Epithelial cell of alveolus of lung (primary cell): ENCODE data around the gene VPS8. TPM values are rescaled to one million over a fixed set of nuclear protein-coding genes. Genes with fewer than 3 reads are reported as not detected.

ENCODE experiments used
- total RNA-seq: library from RNA; depleted of rRNA; stranded (reverse); fragments of >200 nt; gene quantifications from 2 replicates; pipeline ENCODE4 v1.2.1, GENCODE V29; 2015

The VPS8 gene, protein sequence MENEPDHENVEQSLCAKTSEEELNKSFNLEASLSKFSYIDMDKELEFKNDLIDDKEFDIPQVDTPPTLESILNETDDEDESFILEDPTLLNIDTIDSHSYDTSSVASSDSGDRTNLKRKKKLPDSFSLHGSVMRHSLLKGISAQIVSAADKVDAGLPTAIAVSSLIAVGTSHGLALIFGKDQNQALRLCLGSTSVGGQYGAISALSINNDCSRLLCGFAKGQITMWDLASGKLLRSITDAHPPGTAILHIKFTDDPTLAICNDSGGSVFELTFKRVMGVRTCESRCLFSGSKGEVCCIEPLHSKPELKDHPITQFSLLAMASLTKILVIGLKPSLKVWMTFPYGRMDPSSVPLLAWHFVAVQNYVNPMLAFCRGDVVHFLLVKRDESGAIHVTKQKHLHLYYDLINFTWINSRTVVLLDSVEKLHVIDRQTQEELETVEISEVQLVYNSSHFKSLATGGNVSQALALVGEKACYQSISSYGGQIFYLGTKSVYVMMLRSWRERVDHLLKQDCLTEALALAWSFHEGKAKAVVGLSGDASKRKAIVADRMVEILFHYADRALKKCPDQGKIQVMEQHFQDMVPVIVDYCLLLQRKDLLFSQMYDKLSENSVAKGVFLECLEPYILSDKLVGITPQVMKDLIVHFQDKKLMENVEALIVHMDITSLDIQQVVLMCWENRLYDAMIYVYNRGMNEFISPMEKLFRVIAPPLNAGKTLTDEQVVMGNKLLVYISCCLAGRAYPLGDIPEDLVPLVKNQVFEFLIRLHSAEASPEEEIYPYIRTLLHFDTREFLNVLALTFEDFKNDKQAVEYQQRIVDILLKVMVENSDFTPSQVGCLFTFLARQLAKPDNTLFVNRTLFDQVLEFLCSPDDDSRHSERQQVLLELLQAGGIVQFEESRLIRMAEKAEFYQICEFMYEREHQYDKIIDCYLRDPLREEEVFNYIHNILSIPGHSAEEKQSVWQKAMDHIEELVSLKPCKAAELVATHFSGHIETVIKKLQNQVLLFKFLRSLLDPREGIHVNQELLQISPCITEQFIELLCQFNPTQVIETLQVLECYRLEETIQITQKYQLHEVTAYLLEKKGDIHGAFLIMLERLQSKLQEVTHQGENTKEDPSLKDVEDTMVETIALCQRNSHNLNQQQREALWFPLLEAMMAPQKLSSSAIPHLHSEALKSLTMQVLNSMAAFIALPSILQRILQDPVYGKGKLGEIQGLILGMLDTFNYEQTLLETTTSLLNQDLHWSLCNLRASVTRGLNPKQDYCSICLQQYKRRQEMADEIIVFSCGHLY (N-terminal part only)
- 17.5 and 22.3 TPM in 2 replicates for total RNA-seq

DNA sequence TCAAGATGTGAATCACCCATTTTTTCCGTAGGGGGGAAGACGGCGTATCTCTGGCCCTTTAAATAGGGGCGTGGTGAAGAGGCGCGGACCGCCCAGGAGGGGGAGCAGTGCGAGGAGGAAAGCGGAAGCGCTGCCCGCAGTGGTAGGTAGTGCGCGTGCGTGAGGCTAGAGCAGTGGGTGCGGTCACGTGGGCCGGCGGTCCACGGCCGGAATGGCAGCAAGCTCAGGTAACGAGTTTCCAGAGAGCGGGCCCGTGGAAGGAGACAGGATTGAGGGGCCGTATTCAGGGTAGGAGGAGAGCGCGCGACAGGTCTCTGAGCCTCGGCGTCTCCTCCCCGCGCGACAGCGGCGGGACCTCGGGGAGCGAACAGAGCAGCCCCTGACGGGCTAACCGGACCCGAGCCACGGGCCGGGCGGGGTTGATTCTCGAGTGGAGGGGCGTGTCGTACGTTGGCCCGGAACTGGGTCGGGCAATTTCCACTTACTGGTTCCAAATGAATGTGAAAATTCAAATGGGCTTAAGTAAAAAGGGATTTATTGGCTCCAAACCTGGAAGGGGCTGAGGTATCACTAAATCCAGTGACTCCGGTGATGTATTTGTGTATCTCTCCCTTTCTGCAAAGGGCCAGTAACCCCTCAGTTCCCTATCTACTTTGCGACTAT, at the start of gene VPS8:
Gene VPS8 (plus strand): TSS at position 168 of the 663 bp plus-strand sequence. CDS start 12,467 bp downstream, outside the sequence.

Other genes starting within 250 kb of the VPS8 start
- gene MAGEF1, start 100.1 kb upstream of the VPS8 start, total RNA-seq = 29.7 and 51.3 TPM in 2 replicates